GM19351 (cell line): ENCODE measurements around the gene LGALS16.
"Not testable (repeated sequence)": the region's sequence is repeated elsewhere in the genome, so short reads cannot be mapped to it uniquely, and the experiment has no call there.

Experiments used
- ATAC-seq: cut with Tn5 transposase; IDR thresholded peaks from one replicate; pipeline ENCODE4 v1.9.1; 2021; ENCODE audit warnings: mild to moderate bottlenecking, moderate library complexity; ENCODE audit not compliant: unreplicated experiment

LGALS16 gene, protein sequence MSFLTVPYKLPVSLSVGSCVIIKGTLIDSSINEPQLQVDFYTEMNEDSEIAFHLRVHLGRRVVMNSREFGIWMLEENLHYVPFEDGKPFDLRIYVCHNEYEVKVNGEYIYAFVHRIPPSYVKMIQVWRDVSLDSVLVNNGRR

DNA sequence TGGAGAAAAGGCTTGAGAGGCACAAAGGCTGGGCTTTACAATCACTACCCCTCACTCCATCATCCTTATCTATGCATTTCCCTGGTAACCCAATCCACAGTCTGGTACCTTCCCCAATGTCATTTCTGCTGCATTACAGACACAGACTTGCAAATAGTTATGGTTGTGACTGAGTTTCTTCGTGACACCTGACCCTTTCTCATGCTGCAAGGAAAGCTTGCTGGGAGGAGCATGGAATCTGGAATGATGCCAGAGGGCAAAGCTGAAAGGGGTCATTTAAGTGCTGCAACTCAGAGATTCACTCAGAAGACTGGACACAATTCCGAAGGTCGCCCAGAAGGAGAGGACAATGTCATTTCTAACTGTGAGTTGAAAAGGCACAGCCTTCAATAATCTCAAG, at the start of gene LGALS16:
Gene LGALS16 (plus strand): TSS at position 301 of the 400 bp plus-strand sequence. CDS start 49 bp downstream, at position 350.
- ATAC-seq = no peak

DNA sequence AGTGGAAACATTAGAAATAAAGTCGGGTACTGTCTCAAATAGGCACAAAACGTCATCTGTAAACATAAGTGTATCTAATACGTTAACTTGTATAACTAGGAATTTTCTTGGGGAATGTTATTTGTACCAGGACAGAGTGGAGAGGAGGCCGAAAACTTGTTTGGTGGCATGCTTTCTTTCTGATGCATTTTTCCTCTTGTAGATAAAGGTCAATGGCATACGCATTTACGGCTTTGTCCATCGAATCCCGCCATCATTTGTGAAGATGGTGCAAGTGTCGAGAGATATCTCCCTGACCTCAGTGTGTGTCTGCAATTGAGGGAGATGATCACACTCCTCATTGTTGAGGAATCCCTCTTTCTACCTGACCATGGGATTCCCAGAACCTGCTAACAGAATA, 48.7 kb upstream of the LGALS16 start:
- ATAC-seq = no peak

DNA sequence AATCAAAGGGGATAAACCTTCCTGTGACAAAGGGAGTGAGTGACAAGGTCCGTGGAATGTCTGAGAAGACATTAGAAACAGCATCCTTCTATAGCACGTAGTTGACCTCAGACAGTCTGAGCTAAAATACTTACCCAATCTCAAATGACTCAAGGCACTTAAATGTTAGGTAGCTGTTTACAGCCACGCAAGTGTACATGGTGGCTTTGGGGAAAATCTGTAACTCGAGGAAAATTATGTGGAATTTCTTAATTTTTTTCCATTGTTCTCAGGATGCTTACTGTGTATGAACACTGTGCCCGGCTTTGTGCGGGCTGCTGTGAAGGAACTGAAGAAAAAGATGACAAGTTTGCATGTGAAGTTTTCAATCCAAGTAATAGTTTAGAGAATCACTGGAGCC, 48.2 kb upstream of the LGALS16 start:
- no peak for ATAC-seq

DNA sequence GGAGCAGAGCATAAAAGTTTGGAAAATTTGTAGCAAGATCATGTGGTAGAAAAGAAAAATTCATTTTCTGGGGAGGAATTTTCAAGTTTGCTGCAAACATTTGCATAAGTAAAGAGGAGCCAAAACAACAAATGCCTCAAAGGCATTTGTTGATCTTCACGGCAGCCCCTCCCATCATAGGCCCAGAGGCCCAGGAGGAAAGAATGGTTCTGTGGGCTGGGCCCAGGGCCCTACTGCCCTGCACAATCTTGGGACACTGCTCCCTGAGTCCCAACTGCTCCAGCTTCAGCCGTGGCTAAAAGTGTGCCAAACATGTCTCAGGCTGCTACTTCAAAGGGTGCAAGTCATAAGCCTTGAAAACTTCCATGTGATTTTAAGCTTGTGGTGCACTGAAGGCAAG, 42.1 kb upstream of the LGALS16 start:
- no peak for ATAC-seq

DNA sequence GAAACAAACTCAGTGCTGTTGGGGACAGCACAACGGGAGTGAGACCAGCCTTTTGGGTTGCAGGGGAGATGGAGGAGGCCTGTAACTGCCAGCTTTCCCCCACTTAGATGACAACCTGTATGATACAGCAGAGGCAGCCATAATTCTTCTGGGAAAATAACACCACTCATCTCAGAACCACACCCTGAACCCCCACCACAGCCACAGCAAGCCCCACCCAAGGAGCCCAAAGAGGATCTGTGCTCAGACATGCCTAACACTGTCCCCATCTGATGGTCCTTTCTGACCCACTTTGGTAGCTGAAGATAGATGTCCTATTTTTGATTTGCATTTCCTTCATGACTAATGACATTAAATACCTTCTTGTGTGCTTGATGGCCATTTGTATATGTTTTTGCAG, 38.0 kb upstream of the LGALS16 start:
- ATAC-seq = no peak

DNA sequence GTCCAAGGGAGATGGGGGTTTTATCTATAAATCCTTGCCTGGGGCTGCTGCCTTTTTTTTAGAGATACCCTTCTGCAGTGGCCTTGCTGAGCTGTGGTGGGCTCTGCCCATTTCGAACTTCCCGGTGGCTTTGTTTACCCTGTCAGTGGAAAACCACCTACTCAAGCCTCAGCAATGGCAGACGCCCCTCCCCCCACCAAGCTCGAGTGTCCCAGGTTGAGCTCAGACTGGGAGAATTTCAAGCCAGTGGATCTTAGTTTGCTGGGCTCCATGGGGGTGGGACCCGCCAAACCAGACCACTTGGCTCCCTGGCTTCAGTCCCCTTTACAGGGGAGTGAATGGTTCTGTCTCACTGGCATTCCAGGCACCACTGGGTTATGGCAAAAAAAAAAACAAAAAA, 31.8 kb upstream of the LGALS16 start:
- no peak for ATAC-seq

DNA sequence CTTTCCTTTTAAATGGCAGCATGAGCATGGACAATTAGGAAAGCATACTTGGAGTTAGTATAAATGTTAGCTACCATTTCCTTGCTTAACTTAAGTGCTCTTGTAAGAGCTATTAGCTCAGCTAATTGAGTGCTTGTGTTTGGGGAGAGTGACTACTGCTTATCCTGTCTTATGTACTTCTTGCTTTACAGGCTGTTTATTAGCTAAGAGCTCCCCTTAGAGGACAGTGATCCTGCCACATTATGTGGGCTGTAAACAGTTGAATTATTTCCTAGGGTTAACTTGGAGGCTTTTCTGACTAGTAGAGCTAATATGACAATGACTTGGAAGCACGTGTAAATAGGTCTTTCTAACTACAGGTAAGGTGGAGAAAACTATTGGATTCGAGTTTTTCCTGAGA, 28.1 kb upstream of the LGALS16 start:
- not testable (repeated sequence) for ATAC-seq

DNA sequence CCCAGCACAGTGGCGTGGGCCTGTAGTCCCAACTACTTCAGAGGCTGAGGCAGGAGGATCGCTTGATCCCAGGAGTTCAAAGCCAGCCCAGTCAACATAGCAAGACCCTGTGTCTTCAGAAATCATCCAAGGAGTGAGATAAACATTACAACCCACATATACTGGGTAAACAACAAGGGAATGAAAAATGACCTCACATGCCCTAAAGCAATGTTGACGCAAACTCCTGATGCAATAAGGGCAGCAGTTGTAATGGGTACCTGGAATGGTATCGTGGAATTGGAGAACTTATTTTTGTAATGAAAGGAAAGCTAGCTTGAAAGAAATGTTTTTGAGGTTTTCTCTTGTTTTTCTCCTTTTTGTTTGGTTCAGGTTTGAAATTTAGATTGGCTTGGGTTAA, 24.5 kb upstream of the LGALS16 start:
- ATAC-seq = no peak

DNA sequence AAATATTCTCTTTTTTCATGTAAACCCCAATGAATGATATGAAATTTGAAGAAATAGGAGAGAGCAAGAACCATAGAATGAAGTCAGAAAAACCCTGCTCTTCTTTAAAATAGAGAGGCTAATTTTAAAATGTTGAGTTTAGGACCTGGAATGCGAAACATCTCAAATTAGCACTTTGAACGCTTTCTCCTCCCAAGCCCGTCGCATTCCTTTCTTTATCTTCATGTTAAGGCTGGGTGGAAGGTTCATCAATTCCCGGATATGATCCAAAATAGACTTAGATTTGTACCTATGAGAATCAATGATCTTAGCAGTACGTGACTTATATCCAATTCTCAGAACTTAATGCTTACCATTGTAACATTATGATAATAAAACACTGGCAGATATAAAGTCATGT, 24.1 kb upstream of the LGALS16 start:
- ATAC-seq = no peak

DNA sequence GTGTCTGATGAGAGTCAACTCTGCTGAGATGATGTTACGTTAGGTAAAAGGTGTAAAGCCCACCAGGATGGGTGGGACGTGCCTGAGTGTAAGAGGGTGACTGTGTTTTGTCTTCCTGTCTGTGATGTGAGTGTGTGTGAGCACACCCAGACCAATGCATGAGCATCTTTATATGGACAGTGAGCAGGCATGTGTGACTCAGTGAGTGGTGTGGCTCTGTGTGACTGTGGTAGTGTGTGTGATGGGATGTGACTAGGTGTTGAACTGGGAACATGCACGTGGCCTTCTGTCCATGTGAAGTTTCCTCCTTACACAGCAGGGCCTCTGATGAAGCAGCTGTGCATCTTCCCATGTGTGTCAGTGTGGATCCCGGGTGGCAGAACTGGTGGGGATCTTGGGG, 17.8 kb upstream of the LGALS16 start:
- ATAC-seq = no peak

DNA sequence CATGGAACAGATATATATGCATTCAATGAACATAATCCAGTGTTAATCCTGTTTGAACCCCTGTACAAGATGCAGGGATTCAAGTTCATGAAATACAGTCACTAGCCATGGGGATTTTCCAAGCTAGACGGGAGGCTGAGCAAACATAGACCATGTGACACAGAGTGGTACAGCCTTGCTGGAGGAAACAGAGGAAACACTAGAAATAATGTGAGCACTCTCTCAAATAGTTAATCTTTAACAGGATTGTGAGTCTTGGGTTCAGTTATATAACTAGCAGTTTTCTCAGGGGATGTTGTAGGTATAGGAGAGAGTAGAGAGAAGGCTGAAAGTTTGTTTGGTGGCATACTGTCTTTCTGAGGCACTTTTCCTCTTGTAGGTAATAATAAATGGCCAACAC, 13.9 kb upstream of the LGALS16 start:
- no peak for ATAC-seq

DNA sequence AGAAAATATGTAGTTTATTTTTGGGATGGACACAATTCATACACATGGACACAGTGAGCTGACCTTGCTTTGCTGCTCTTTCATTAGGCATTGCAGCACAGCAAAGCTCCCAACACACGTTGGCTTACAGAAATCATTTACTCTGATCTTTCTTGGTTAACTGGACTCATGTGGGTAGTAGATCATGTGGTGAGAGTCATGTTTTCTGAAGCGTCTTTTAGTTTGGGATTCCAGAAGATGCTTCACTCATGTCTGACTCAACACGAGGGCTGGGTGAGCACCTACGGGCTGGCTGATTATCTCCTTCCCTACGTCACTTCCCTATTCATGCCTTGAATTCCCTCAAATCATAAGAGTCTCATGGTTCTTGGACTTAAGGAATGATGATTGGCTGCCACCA, 12.1 kb upstream of the LGALS16 start:
- no peak for ATAC-seq

DNA sequence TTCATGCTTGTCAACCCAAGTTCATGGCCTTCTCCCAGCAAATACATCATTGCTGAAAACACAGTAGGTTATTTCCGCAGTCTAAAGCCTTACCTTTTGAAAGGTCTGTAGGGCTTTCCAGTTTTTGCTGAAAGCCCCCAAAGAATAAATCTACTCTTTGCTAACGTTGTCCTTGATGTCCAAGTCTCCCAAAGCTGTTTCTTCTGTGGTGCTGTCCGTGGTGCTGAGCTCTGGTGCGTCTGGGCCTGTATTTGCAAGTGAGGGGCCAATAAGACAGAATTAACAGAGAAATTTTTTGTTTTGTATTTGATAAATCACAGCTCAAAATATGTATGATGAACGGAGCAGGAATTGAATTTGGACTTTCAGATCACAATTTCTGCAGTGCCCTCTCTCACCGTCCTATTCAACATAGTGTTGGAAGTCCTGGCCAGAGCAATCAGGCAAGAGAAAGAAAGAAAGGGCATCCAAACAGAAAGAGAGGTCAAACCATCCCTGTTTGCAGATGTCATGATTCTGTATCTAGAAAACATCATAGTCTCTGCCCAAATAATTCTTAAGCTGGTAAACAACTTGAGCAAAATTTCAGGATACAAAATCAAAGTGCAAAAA, 9.8 kb upstream of the LGALS16 start:
- ATAC-seq = no peak

DNA sequence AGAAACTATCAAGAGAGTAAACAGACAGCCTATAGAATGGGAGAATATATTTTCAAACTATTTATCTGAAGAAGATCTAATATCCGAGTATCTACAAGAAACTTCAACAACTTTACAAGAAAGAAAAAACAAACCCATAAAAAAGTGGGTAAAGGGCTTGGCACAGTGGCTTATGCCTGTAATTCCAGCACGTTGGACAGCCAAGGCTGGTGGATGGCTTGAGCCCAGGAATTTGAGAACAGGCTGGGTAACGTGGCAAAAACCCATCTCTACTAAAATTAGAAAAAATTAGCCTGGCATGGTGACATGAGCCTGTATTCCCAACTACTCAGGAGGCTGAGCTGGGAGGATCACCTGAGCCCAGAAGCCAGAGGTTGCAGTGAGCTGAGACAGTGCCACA, 7.8 kb upstream of the LGALS16 start:
- no peak for ATAC-seq

DNA sequence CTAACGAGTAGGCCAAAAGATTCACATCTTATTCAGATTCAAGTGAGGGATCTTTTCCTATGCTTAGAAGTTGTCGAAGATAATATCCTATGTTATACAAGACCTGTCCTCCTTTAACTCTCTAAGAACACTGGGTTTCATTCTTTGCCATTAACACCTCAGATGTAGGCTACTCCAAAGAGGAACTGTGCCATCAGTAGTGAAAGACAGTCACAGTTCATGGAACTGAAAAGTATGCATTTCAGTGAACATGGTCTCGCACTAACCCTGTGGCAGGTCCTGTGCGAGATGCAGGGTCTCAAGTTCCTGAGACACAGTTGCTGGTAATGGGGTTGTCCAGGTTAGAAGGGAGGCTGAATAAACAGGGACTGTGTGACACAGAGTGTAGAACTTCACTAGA, 4.1 kb downstream of the LGALS16 start:
- ATAC-seq = no peak

DNA sequence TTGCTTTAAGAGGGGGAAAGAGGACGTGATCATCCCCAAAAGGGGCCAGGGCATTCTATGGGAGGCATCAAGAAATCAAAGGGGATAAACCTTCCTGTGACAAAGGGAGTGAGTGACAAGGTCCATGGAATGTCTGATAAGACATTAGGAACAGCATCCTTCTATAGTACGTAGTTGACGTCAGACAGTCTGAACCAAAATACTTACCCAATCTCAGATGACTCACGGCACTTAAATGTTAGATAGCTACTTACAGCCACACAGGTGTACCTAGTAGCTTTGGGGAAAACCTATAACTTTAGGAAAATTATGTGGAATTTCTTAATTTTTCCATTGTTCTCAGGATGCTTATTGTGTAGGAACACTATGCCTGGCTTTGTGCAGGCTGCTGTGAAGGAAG, 4.9 kb downstream of the LGALS16 start:
- ATAC-seq = no peak

DNA sequence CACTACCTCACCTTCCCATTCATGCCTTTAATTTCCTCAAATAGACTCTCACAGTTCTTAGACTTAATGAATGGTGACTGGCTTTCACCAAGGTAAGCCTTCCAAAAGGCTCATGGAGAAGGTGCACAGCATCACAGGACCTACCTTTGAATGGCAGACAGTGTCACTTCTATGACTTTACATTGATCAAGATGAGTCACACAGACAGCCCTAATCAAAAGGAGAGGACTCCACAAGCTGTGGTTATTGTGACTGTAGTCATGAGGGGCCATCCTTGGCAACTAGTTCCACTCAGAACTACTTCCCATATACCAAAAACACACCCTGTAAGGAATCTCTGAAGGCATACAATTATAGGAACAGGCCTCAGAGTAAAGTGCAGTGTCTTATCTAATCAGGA, 5.9 kb downstream of the LGALS16 start:
- no peak for ATAC-seq

DNA sequence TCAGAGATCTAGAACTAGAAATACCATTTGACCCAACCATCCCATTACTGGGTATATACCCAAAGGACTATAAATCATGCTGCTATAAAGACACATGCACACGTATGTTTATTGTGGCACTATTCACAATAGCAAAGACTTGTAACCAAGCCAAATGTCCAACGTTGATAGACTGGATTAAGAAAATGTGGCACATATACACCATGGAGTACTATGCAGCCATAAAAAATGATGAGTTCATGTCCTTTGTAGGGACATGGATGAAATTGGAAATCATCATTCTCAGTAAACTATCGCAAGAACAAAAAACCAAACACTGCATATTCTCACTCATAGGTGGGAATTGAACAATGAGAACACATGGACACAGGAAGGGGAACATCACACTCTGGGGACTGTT, 14.1 kb downstream of the LGALS16 start:
- not testable (repeated sequence) for ATAC-seq

DNA sequence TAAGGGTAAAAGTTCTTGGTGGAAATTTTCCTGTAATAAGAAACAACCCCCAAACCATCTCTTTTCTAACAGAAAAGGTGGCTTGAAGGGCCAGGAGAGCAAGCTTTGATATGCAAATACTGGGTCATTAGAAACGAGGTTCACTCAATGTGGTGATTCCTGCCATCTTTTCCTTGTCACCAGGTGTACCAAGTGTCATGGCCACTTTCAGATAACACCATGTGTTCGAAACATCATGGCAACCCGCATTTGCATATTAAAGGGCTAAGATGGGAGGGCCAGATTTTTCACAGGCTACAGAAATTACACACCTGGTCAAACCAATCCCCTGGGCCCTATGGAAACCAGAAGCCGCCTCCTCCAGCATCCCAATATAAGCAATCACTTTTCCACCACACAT, 15.3 kb downstream of the LGALS16 start:
- no peak for ATAC-seq

DNA sequence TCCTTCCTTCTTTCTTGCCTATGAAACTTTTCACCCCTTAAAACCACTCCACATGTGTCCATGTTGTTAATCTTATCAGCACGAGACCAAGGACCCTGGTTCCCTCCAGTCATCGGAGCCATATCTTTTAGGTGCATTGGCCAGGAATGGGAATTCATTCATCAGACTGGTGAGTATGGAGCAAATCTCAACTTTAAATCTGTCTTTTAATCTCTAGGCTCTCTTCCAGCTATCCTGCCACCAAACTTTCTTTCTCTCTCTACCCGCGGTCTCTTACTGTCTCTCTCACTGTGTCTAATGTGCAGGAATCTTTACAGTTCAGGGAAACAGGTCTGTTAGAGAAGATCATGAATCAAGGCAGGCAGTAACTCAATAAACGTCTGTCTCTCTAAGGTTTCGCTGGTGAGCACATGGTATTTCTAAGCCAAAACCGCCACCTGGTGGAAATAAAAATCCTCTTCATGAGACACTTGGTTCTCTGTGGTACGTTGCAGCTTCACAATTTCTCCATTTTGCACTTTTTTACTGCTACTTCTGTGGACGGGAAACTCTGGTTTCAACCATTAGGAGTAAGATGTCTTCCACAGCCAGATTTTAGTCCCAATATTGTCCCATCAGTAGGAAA, 16.1 kb downstream of the LGALS16 start:
- ATAC-seq = no peak

DNA sequence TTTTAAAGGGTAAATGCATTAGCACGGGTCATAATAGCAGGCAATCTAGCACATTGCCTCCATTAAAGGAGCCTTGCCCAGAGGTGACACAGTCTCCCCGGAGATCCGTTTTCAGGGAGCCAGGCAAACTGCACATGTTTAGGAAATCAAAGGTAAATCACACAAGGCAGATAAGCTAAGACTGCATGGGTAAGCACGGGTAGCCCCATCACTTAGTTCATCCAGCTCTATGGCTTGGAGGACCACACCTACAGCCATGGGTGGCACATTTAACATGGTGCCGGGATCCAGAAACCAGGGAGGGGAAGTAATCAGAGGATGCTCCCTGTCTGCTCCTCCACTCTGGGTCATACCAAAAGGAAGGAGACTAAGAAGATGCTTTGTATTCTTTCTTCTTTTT, 16.8 kb downstream of the LGALS16 start:
- no peak for ATAC-seq

DNA sequence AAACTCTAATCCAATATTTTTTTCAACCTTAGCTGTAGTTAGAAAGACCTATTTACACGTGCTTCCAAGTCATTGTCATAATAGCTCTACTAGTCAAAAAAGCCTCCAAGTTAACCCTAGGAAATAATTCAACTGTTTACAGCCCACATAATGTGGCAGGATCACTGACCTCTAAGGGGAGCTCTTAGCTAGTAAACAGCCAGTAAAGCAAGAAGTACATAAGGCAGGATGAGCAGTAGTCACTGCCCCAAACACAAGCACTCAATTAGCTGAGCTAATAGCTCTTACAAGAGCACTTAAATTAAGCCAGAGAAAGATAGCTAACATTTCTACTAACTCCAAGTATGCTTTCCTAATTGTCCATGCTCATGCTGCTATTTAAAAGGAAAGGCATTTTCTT, 18.1 kb downstream of the LGALS16 start:
- not testable (repeated sequence) for ATAC-seq

DNA sequence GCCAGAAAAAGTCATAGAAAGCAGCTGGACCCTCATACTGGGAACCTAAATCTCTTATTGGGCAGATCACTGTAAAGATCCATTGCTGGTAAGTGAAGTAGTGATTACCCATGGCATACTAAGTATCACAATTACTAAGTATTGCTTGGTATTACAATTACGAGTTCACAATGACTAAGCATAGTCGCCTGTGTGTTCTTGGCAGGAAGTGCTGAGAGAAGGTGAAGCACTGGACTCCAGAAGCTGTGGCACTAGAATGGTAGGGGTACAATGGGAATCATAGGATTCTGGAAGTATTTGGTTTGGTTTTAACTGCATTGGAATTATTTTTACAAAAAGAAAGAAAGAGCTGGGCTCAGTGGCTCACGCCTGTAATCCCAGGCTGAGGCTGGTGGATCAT, 20.3 kb downstream of the LGALS16 start:
- no peak for ATAC-seq
